NCI-H2081 (cell line): ENCODE measurements around the gene NCBP1.

Experiments
- DNase-seq, 2 experiments: peaks; one replicate each; lab custom pipeline; 2025; lab: John Stamatoyannopoulos, UW

The NCBP1 gene

GRCh38 chr9:97717866-97718265, 84.2 kb downstream of the NCBP1 start:
- DNase-seq = no peak

DNA sequence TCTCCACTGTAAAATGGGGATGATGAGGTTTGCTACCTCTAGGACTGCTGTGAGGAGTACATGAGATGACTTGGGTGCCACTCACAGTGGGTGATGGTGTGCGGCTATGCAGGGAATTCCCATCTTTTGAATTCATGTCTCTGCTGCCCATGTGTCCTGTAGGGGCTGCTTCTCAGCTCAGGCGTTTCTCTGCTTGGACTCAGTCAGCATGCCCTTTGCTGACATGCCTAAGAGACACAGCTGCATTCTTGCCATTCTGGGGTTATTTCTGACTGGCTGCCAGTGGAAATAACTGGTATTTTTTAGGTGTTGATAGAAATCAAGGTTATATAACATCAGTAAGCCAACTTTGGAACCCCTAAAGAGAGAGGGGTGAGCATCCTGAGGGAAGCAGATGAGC, 87.8 kb downstream of the NCBP1 start:
- DNase-seq = no peak

DNA sequence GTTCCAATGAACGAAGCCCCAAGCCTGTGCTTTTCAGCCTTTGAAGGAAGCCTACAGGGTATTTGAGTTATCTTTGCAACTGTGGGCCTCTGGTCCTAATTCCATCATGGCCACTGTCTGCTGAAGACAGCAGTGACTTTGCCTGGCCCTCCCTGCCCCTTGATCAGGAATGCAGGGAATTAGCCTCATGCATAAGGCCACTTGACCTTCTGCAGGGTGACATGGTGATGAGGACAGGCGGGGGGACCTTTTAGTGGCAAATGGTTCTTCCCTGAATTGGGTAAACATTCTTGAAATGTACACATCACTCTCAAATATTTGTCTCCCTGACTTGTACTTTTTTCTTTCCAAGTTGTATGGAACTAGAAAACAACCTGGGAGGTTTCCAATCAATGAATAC, 88.7 kb downstream of the NCBP1 start:
- DNase-seq = no peak
